Ishikawa (cell line): ENCODE data around the gene RNF121.

ENCODE experiments used
- CEBPB ChIP-seq: IDR thresholded peaks from 2 replicates; pipeline ENCODE4 v1.6.1; 2012
- CREB1 ChIP-seq: IDR thresholded peaks from 2 replicates; pipeline ENCODE4 v1.6.1; 2012; ENCODE audit warnings: low read depth
- EGR1 ChIP-seq: IDR thresholded peaks from 2 replicates; pipeline ENCODE4 v1.6.1; 2012
- EP300 ChIP-seq: IDR thresholded peaks from 2 replicates; pipeline ENCODE4 v1.6.1; 2012; ENCODE audit warnings: borderline replicate concordance
- FOXM1 ChIP-seq: IDR thresholded peaks from 2 replicates; pipeline ENCODE4 v1.6.1; 2012; ENCODE audit warnings: low read depth, borderline replicate concordance
- NFIC ChIP-seq: IDR thresholded peaks from 2 replicates; pipeline ENCODE4 v1.6.1; 2012
- RAD21 ChIP-seq: IDR thresholded peaks from 2 replicates; pipeline ENCODE4 v1.6.1; 2012; ENCODE audit warnings: low read depth
- TAF1 ChIP-seq: IDR thresholded peaks from 2 replicates; pipeline ENCODE4 v1.6.1; 2012; ENCODE audit warnings: low read depth, mild to moderate bottlenecking
- TCF12 ChIP-seq: IDR thresholded peaks from 2 replicates; pipeline ENCODE4 v1.6.1; 2012; ENCODE audit warnings: low read depth
- TEAD4 ChIP-seq: IDR thresholded peaks from 2 replicates; pipeline ENCODE4 v1.6.1; 2012
- YY1 ChIP-seq: IDR thresholded peaks from 2 replicates; pipeline ENCODE4 v1.6.1; 2012; ENCODE audit warnings: low read depth
- ZBTB7A ChIP-seq: IDR thresholded peaks from 2 replicates; pipeline ENCODE4 v1.6.1; 2012; ENCODE audit warnings: low read depth
- TF ChIP-seq, protein P1 (sequence below): IDR thresholded peaks from 2 replicates; pipeline ENCODE4 v1.6.1; 2012; ENCODE audit warnings: low read depth, mild to moderate bottlenecking
- TF ChIP-seq, protein P2 (sequence below): IDR thresholded peaks from 2 replicates; pipeline ENCODE4 v1.6.1; 2012
- TF ChIP-seq, protein P3 (sequence below): IDR thresholded peaks from 2 replicates; pipeline ENCODE4 v1.6.1; 2012

RNF121 gene

DNA sequence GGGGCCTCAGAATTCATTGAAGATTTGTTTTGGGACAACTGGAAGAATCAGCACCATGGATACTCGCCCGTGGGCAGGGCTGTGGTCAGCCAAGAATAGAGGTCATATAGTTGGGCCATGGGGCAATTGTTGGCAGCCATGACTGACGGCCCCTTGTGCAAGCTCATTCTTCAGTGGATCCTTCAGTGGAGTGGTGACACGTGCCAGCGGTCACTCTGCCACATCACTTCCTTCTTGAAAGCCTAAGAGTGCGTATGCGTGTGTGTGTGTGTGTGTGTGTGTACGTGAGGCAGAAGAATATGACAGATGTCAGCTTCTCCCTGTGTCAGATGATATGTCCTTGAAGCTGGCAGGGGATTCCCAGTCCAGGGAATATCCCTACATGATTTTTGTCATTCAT is 68.1 kb downstream of the RNF121 start:
- no peak for TF ChIP-seq TCF12
- TF ChIP-seq, protein P1, sequence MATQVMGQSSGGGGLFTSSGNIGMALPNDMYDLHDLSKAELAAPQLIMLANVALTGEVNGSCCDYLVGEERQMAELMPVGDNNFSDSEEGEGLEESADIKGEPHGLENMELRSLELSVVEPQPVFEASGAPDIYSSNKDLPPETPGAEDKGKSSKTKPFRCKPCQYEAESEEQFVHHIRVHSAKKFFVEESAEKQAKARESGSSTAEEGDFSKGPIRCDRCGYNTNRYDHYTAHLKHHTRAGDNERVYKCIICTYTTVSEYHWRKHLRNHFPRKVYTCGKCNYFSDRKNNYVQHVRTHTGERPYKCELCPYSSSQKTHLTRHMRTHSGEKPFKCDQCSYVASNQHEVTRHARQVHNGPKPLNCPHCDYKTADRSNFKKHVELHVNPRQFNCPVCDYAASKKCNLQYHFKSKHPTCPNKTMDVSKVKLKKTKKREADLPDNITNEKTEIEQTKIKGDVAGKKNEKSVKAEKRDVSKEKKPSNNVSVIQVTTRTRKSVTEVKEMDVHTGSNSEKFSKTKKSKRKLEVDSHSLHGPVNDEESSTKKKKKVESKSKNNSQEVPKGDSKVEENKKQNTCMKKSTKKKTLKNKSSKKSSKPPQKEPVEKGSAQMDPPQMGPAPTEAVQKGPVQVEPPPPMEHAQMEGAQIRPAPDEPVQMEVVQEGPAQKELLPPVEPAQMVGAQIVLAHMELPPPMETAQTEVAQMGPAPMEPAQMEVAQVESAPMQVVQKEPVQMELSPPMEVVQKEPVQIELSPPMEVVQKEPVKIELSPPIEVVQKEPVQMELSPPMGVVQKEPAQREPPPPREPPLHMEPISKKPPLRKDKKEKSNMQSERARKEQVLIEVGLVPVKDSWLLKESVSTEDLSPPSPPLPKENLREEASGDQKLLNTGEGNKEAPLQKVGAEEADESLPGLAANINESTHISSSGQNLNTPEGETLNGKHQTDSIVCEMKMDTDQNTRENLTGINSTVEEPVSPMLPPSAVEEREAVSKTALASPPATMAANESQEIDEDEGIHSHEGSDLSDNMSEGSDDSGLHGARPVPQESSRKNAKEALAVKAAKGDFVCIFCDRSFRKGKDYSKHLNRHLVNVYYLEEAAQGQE: peak; percentile 35; the same call in 1 of the 2 replicates
- TF ChIP-seq ZBTB7A: no peak
- TF ChIP-seq NFIC: no peak
- TF ChIP-seq, protein P2, sequence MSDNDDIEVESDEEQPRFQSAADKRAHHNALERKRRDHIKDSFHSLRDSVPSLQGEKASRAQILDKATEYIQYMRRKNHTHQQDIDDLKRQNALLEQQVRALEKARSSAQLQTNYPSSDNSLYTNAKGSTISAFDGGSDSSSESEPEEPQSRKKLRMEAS: no peak
- no peak for TF ChIP-seq CEBPB
- no peak for TF ChIP-seq EGR1
- TF ChIP-seq YY1: no peak

DNA sequence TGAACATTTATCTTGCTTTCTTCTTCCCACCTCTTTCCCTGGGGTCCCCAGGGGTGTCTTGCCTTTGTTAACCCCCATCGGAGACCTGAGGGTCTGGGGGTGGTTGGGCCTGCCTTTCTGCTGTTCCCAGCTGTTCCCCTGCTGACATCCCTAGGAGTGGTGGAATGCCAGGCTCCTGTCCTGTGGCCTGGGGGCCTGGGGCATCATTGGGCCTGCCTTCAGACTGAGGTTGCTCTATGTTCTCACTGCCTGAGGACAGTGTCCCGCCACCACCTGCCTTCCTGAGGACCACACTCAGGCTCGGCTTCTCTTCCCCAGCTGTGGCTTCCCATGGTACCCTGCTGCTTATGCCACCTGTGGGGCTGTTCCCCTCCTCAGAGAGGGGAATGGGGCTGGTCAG is 68.7 kb downstream of the RNF121 start:
- TF ChIP-seq TAF1 (no peak), FOXM1 (no peak), ZBTB7A (no peak), CREB1 (no peak)

DNA sequence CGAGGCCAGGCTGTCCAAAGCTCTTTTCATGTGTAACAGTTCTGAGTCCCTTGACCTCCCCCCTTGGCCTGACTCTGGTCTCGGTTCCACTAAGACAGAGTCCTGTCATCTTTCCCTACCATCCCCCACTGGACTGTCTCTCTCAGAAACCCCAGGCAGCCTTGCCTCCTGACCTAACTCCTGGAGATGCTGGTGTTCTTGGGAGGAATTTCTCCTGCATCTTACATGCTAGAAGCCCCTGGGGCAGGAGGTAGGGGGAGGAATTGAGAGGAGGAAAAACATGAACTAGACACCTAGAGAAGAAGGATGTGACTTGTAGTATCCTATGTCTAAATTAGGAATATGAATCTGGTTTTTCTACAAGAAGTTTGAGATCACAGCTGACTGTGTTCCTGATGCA is 69.2 kb downstream of the RNF121 start:
- TF ChIP-seq, protein P2: no peak
- TF ChIP-seq TEAD4 (no peak), CEBPB (no peak), FOXM1 (no peak)
- TF ChIP-seq, protein P3, sequence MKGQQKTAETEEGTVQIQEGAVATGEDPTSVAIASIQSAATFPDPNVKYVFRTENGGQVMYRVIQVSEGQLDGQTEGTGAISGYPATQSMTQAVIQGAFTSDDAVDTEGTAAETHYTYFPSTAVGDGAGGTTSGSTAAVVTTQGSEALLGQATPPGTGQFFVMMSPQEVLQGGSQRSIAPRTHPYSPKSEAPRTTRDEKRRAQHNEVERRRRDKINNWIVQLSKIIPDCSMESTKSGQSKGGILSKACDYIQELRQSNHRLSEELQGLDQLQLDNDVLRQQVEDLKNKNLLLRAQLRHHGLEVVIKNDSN: no peak

DNA sequence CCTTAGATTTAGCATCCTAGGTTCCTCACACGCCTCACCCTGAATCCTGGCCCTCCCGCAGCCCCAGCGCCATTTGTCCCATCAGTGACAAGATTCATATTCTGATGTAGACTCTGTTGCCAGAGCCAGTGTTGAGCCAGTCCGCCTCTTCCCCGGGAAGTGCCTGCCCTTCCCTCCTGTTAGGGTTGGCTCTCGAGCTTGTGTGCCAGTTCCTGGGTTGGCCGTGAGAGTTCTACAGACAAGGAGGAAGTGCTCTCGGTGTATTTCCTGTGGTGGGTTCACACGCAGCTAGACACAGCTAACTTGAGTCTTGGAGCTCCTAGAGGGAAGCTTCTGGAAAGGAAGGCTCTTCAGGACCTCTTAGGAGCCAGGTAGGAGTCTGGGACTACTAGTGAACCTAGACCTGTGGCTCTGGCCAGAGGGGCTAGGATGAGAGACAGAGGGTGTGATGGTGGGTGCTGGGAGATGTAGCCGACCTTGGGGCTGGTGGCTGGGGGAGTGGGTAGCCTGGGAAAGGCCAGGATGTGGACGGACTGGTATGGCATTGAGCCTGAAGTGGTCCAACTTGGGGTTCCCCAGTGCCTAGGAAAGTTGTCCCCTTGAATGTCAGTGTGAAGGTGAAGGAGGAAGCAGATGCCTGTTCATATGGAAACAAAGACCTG is 69.9 kb downstream of the RNF121 start, which contains the start of gene IL18BP:
TSS of gene IL18BP (plus strand) at position 261 of the 662 bp plus-strand sequence. CDS start 1,076 bp downstream, outside the sequence.
- TF ChIP-seq YY1: no peak
- TF ChIP-seq NFIC: no peak
- TF ChIP-seq, protein P3: no peak
- no peak for TF ChIP-seq EP300
- no peak for TF ChIP-seq ZBTB7A
- TF ChIP-seq EGR1: no peak
- TF ChIP-seq TAF1: no peak
- TF ChIP-seq, protein P1: no peak
- no peak for TF ChIP-seq RAD21
- TF ChIP-seq, protein P2: no peak
- no peak for TF ChIP-seq TEAD4
- no peak for TF ChIP-seq TCF12
- no peak for TF ChIP-seq CEBPB
- no peak for TF ChIP-seq FOXM1
- TF ChIP-seq CREB1: no peak

DNA sequence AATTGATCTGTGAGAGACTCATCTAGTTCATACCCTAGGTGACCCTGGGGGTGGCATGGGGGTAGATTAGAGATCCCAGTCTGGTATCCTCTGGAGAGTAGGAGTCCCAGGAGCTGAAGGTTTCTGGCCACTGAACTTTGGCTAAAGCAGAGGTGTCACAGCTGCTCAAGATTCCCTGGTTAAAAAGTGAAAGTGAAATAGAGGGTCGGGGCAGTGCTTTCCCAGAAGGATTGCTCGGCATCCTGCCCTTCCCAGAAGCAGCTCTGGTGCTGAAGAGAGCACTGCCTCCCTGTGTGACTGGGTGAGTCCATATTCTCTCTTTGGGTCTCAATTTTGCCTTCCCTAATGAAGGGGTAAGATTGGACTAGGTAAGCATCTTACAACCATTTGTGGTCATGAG is 70.5 kb downstream of the RNF121 start:
- TF ChIP-seq EP300 (no peak), NFIC (no peak), RAD21 (no peak), CREB1 (no peak), CEBPB (no peak), ZBTB7A (no peak)
- TF ChIP-seq, protein P1: no peak
- TF ChIP-seq, protein P3: no peak
